DMS153 (cell line): ENCODE results near the gene CXXC5.

Experiments
- DNase-seq: peaks from one replicate; lab custom pipeline; 2025; lab: John Stamatoyannopoulos, UW

Gene CXXC5

DNA sequence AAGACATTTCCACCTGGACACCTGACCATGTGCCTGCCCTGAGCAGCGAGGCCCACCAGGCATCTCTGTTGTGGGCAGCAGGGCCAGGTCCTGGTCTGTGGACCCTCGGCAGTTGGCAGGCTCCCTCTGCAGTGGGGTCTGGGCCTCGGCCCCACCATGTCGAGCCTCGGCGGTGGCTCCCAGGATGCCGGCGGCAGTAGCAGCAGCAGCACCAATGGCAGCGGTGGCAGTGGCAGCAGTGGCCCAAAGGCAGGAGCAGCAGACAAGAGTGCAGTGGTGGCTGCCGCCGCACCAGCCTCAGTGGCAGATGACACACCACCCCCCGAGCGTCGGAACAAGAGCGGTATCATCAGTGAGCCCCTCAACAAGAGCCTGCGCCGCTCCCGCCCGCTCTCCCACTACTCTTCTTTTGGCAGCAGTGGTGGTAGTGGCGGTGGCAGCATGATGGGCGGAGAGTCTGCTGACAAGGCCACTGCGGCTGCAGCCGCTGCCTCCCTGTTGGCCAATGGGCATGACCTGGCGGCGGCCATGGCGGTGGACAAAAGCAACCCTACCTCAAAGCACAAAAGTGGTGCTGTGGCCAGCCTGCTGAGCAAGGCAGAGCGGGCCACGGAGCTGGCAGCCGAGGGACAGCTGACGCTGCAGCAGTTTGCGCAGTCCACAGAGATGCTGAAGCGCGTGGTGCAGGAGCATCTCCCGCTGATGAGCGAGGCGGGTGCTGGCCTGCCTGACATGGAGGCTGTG lies 32.4 kb downstream of the CXXC5 start:
- DNase-seq, result no peak

DNA sequence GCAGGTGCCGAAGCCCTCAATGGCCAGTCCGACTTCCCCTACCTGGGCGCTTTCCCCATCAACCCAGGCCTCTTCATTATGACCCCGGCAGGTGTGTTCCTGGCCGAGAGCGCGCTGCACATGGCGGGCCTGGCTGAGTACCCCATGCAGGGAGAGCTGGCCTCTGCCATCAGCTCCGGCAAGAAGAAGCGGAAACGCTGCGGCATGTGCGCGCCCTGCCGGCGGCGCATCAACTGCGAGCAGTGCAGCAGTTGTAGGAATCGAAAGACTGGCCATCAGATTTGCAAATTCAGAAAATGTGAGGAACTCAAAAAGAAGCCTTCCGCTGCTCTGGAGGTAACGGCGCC lies 32.9 kb downstream of the CXXC5 start:
- no peak for DNase-seq

DNA sequence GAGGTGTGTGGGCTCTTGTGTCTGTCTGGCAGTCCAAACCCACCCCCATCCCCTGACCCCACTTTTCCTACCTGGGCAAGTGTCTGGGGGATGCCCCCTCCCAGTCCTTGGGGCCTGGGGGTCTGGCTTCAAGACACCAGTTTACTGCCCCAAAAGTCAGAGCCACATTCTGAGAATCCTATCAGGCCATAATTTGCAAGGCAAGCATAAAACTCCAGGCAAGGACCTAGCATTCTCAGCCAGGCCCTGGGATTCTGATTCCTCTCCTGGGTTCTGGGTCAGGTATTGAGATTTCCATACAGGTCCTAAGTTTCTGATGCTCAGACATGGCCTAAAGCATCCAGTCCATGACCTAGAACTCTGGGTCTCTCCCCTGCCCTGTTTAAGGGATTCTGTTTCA lies 33.3 kb downstream of the CXXC5 start:
- no peak for DNase-seq

DNA sequence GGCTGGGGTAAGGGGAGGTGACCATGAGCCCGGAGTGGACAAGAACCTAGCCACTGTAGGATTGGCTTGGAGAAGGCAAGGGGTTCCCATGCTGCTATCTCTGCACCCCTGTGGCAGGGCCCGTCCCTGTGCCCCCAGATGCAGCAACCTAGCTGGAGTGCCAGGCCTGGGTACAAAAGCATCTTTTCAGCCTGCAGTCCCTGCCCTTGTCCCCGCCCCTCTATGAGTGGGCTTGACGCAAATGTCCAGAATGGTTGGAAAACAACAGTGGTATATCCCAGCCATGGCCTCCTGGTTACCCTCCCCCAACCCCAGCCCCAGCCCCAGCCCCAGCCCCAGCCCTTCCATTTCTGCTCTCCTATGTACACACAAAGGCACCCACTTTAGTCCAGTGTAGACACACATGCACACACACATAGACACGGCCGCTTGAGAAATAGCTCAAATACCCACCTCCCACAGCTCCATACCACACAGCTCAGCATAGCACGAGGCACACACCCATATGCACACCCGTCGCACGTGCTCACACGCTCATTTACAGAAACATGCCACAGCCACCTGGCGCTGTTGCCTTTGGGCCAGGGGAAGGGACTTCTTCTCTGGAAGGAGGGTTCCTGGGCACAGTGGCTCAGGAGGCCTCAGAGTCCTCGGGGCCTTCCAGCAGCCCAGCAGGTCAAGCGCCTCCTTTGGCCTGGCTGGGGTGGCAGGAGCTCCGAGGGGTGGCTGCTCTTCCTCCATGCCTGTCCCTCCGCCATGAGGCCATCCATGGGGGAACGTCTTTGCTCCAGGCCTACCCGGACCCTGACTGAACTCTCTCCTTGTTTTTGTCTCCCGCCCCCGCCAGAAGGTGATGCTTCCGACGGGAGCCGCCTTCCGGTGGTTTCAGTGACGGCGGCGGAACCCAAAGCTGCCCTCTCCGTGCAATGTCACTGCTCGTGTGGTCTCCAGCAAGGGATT lies 34.1 kb downstream of the CXXC5 start:
- DNase-seq, result no peak

DNA sequence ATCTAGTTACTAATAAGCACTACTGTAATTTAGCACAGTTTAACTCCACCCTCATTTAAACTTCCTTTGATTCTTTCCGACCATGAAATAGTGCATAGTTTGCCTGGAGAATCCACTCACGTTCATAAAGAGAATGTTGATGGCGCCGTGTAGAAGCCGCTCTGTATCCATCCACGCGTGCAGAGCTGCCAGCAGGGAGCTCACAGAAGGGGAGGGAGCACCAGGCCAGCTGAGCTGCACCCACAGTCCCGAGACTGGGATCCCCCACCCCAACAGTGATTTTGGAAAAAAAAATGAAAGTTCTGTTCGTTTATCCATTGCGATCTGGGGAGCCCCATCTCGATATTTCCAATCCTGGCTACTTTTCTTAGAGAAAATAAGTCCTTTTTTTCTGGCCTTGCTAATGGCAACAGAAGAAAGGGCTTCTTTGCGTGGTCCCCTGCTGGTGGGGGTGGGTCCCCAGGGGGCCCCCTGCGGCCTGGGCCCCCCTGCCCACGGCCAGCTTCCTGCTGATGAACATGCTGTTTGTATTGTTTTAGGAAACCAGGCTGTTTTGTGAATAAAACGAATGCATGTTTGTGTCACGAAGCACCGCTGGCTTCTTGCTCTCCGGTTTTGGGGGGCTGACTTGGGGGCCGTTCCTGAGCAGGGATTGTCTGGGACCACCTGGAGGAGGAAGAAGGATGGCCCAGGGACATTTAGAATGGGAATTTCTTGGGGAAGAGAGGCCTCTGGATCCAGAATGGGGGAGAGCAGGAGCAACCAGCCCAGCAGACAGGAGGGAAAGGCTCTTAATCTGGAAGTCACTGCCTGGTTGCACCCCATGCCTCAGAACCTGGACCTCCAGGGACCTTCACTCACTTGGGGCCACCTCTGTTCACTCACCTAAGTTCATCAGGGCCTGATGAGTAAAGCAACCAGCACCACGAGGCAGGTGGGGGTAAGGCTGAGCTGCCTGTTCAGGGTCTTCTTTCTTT lies 35.4 kb downstream of the CXXC5 start:
- DNase-seq, result no peak

DNA sequence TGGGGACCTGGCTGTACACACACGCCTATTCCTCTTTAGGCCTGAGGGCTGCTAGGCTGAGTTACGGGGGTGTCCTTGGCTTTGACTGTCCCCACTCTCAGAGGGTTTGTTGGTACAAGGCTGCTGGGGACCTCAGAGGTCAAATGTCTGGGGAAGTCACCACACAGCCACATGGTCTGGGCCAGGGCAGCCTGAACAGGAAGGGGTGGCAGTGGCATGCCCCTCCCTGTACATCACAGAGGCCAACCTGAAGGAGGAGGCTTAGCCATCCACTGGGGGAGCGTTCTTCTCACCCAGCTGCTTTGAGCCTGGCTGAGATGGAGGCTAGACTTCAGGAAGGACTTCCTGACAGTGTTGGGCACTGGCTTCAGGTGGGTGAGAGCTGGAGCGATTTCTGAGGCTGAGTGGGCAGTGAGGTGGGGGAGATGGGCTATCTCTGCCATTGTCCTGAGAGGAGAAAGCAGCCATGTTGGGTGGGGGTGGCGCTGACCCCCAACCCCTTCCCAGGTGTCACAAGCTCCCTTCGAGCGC lies 36.3 kb downstream of the CXXC5 start:
- no peak for DNase-seq

DNA sequence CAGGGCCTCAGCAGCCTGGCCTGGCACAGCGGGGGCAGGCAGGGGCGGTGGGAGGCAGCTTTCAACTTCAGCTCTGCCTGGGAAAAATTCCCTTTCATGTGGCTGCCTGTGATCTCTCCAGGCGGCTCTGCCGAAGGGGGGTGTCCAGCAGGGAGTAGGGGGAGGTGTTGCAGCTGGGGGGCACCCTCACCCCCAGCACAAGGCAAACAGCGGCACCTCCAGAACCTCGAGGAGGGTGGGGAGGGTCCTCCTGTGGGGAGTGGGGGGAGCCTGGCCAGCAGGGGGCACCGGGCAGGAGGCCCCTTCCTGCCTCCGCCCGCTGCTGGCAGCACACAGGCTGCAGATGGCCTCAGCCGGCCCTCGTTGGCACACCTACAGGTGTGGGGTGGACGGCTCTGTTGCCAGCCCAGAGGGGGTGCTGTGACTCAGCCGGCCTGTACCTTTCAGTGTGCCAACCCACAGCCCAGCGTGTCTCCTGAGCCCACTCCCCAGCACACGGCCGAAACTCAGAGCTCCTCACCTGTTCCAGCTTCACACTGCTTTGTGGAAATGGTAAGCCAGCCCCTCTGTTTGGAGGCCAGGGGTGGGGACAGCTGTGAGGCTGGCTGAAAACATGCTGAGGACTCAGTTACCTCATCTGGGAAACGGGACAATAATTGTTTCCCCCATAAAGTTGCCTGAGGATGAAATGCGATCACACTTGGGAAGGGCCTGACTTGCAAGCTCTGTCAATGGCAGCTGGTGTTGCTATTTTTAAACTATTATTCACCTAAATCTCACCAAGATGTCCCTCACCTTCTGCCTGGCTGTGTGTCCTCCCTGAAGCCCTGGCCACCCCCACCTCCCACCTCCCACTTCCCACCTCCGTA lies 37.0 kb downstream of the CXXC5 start:
- no peak for DNase-seq

DNA sequence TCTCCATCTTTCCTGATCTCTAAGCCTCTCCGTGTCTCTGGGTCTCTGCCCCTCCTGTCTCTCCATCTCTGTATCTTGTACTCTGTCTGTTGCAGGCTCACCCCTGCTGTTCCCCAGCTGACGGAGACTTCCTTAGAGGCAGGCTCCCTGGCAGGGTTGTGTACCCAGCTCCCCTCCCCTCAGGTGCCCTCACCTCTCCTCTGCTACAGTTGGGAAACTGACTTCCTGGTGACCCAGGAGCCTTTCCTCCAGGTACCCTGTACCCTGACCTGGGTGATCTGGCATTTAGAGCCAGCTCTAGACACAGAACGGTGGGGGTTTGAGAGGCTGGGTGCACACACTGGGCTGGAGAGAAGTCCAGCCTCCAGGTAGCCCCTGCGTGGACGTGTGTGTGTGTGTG lies 37.7 kb downstream of the CXXC5 start:
- DNase-seq, result no peak

DNA sequence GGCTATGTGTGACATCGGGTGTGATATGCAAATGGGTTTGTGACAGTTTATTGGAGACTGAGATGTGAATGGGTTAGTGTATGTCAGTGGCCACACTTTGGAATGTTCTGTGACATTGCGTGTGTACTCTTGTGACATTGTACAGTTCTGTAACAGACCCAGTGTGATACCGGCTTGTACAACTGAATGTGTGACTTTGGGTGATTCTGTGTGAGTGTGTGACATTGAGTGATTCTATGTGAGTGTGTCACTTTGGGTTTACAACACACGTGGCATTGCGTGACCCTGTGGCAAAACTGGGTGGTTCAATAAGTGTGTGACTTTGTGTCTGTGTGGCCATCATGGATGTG lies 38.2 kb downstream of the CXXC5 start:
- DNase-seq, result no peak

DNA sequence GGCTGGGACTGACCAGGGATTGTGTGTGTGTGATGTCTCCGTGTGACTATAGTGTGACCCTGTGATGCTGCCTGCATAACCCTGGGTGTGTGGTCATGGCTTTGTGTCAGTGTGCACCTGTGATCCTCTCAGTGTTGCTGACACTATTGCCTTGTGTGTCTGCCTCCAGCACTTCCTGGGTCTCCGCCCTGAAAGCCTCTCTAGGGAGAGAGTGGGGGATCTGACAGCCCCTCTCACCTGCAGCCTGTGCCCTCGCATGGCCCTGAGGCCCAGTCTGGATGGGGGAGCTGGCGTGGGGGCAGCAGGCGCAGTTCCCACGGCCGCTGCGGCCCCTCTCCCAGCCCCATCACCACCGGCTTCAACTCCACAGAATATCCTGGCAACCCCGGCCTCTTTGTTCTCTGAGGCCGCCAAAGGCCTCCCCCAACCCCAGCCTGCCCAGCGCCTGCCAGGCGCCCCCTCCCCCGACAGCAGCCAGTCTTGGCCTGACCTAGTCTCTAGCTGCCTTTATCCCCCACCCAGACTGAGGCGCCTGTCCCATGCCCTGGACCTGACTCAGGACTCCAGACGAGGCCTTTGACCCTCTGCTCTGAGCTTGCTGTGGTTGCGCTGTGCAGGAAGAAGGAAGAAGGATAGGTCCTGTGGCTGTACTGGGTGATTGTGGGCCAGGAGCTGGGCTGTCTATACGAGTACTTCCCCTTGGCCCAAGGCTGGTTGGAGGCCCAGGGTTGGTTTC lies 38.7 kb downstream of the CXXC5 start:
- DNase-seq, result no peak

DNA sequence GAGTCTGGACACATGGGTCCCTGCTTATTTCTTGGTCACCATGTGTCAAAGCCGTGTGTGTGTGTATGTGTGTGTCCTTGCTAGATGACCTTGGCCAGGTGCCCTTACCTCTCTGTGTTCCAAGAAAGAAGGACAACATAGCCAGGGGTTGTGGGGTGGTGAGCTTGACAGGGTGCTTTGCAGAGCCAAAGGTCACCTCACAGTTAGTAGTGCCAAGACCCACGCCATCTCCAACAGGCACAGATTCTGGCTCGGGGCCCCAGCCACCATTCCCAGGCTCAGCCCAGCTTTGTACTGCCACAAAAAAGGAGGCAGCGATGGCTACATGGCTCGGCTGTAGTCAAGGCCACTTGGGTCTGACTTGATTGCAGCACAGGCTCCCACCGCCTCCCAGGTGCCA lies 39.5 kb downstream of the CXXC5 start:
- DNase-seq, result no peak

DNA sequence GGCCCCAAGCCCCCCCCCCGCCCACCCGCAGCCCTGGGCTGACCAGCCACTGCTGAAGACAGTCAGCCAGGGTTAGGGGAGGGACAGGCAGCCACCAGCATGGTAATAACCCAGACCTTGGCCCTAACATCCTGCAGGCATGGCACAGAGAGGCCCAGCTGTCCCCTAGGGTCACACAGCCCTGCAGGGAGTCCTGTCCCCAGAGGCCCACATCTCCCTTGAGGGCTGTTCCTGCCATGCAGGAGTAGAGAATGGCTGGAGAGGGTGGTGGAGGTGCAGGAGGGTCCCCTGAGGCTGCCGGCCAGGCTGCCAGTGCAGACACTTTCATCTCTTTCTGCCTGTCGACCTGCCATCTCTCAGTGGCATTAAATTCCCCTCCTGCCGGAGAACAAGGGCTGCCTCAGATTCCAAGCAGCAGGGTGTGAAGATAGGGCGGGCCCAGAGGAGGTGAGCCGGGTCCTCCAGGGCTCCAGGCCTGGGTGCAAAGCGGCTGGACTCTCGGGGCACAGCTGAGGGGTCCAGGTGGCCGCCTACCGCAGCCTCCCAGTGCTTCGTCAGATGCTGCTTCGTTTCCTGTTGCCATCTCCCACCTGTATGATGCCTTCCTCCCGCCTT lies 40.0 kb downstream of the CXXC5 start:
- no peak for DNase-seq

DNA sequence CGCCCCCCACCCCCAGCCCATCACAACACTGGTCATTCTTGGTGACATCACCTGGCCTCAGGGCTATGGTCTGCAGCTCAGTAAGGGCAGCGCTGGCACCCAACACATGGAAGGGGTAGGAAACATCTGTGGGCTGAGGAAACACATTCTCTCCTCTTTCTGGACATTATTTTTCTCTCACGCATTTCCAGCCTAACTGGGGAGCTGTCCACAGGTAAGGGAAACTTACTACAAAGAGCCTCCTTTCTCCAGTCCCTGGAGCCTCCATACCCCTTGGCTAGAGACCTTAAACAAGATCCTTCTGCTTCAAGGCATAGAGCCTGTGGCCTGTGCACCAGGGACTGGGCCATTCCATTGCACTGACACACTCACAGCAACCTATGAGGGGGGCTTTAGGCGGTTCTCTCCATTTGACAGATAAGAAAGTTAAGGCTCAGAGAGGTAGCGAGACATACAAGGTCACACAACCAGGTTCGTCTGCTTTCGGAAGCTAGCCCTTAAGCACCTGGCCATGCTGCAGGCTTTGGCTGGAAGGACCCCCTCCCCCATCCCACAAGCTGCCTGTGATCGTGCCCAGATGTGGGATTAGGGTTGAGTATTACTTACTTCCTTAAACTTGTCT lies 40.7 kb downstream of the CXXC5 start:
- DNase-seq, result no peak

DNA sequence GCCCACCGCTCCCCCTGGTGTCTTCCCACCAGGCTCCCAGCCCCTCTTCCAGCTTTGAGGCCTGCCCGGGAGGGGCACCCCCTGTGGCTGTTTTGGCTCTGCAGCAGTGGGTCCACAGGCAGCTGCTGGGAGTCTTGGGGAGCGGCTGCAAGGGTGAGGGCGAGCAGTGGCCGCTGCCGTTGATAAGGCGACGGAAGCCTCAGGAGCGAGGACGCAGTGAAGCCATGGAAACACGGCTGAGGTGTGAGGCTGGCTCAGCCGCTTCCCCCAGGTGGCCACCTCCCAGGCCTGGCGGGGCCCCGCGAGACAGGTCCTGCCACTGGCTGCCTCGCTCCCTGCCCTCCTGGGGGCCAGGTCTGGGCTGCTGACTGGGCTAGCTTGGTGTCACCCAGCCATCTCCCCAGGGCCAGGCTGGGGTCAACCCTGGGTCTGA lies 41.5 kb downstream of the CXXC5 start:
- DNase-seq, result no peak

DNA sequence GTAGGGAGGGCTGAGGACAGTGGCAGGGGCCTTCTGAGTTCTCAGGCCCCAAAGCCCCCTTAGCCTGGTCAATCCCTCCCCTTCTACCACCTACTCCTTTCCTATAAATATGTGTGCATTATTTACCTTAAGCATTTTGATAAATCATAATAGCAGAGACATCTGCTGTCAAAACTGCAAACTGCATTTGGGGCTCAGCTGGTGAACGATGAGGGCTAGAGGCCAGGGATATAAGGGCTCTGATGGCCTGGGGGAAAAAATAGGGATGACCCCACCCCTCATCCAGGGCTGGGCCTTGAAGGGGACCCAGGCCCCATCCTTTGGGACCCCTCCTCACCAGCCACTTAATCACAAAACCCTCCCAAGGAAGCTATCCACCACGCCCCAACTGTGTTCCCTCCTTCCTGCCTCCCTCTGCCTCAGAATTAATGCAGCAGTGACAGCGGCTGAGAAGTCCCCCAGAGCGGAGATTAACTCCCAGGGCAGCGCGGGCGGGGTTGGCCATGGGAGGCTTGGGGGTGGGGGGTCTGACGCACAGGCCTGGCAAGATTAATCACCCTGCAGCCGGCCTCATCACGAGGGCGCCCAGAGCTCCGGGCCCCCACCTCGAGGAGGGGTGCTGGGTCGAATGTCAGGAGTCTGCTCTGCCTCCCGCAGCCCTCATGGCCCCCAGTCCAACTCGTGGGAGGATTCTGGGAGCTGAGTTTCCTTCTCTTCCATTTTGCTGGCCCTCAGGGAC lies 42.1 kb downstream of the CXXC5 start:
- DNase-seq, result no peak

DNA sequence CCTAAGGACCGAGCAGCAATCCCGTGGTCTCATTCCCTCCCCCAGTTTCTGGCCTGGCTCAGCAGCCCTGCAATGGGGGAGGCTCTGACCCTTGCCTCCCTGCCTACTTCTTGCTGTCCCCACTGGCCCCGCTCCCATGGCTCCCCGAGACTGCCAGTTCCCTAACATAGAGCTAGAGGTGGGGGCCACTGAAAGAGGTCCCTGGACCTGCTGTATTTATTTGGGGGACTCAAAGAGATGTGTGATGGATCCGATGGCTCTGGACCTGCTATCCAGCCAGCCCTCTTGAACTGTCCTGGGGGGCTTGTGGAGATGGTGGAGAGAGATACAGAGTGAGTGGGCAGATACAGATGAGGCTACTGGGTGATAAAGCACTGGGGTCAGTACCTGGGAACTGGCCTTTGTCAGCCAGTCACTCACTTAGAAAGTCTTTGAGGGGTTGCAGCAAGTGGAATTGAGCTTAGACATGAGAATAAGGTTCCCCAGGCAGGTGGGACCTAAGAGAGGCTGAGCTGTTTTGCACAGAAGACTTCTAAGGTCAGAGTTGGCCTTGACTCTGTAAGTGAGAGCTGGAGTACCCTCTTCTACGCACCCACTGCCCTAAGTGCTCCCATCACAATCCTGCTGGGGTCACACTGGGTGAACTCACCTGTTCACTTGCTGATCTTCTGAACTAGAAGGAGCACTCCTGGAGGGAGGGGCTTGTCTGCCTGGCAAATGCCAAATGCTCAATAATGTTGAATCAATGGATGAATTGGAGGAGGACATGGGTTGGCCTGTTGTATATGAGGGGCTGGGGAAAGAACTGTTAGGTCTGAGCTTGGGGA lies 42.9 kb downstream of the CXXC5 start:
- DNase-seq, result no peak

DNA sequence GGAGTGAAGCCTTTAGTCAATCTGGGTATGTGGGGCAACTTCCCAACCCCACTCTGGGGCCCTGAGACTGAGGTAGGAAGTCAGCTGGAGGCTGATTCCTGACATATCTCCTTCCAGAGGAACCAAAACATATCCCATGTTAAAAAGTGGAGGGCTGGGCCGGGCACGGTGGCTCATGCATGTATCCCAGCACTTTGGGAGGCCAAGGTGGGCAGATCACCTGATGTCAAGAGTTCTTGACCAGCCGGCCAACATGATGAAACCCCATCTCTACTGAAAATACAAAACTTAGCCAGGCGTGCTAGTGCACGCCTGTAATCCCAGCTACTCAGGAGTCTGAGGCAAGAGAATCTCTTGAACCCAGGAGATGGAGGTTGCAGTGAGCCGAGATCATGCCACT lies 44.0 kb downstream of the CXXC5 start:
- no peak for DNase-seq
